GM19023 (cell line): ENCODE data around the gene MIS18A.

Experiments used
- ATAC-seq: cut with Tn5 transposase; IDR thresholded peaks from one replicate; pipeline ENCODE4 v1.9.1; 2021; ENCODE audit warnings: mild to moderate bottlenecking, moderate library complexity; ENCODE audit not compliant: unreplicated experiment

Gene MIS18A

GRCh38 chr21:32256873-32257620 lies 21.8 kb downstream of the MIS18A start:
- no peak for ATAC-seq

GRCh38 chr21:32256251-32256650 lies 22.6 kb downstream of the MIS18A start:
- no peak for ATAC-seq

GRCh38 chr21:32253215-32253641 lies 25.6 kb downstream of the MIS18A start:
- ATAC-seq, result no peak

- no peak for ATAC-seq
Measured at GRCh38 chr21:32252136-32252535, 26.7 kb downstream of the MIS18A start.

- ATAC-seq, result no peak
Measured at GRCh38 chr21:32249511-32250280, 29.2 kb downstream of the MIS18A start.

- no peak for ATAC-seq
Measured at GRCh38 chr21:32248571-32249461, 30.0 kb downstream of the MIS18A start.

- no peak for ATAC-seq
Measured at GRCh38 chr21:32246571-32247140, 32.2 kb downstream of the MIS18A start.

GRCh38 chr21:32245971-32246370 lies 32.9 kb downstream of the MIS18A start:
- ATAC-seq, result no peak

GRCh38 chr21:32240851-32241687 lies 37.8 kb downstream of the MIS18A start:
- no peak for ATAC-seq

GRCh38 chr21:32239551-32239950 lies 39.3 kb downstream of the MIS18A start:
- ATAC-seq, result no peak

- ATAC-seq, result no peak
Measured at GRCh38 chr21:32238063-32238462, 40.8 kb downstream of the MIS18A start.

GRCh38 chr21:32237021-32237420 lies 41.8 kb downstream of the MIS18A start:
- ATAC-seq, result no peak

- ATAC-seq, result no peak
Measured at GRCh38 chr21:32233722-32234301, 45.0 kb downstream of the MIS18A start.

- ATAC-seq, result no peak
Measured at GRCh38 chr21:32233055-32233546, 45.7 kb downstream of the MIS18A start.

- no peak for ATAC-seq
Measured at GRCh38 chr21:32226444-32226843, 52.4 kb downstream of the MIS18A start.
